ENCODE results near the gene ABHD1.
"Not testable (repeated sequence)": the region's sequence is repeated elsewhere in the genome, so short reads cannot be mapped to it uniquely, and the experiment has no call there.

ABHD1 gene

GRCh38 chr2:27117995-27118524 is 5.6 kb upstream of the ABHD1 start:
- peaks cover 40% of the 10 kb centered on the region for H3K27me3 Mint-ChIP-seq
- no peak for ATAC-seq
- peaks cover 15% of the 10 kb centered on the region for H3K4me1 Mint-ChIP-seq
- no peaks in the 10 kb centered on the region for H3K36me3 Mint-ChIP-seq
- H3K27ac Mint-ChIP-seq, result no peak overlapping the region
- H3K4me3 Mint-ChIP-seq, result peak overlapping the region; percentile 42
- H3K9me3 Mint-ChIP-seq, result no peaks in the 10 kb centered on the region

- H3K27me3 Mint-ChIP-seq, result peaks cover 40% of the 10 kb centered on the region
- H3K4me3 Mint-ChIP-seq, result peak within 1 kb of the TSS; percentile 70
- no peaks in the 10 kb centered on the region for H3K9me3 Mint-ChIP-seq
- no peaks in the 10 kb centered on the region for H3K36me3 Mint-ChIP-seq
- no peak within 1 kb of the TSS for H3K27ac Mint-ChIP-seq
- no peak for ATAC-seq
- peaks cover 20% of the 10 kb centered on the region for H3K4me1 Mint-ChIP-seq
Measured at GRCh38 chr2:27118525-27119329, 4.9 kb upstream of the ABHD1 start, which contains the start of gene CGREF1. Gene CGREF1 (minus strand): TSS chr2:27119128. CDS start chr2:27104366, 14,762 bp downstream.

GRCh38 chr2:27119330-27119670 is 4.3 kb upstream of the ABHD1 start:
- Mint-ChIP-seq H3K4me3 (peak overlapping the region; percentile 70), H3K27me3 (peaks cover 40% of the 10 kb centered on the region), H3K4me1 (peaks cover 25% of the 10 kb centered on the region)
- not testable (repeated sequence) for H3K36me3 Mint-ChIP-seq, H3K9me3 Mint-ChIP-seq, ATAC-seq, H3K27ac Mint-ChIP-seq

GRCh38 chr2:27121906-27122305 is 1.7 kb upstream of the ABHD1 start:
- H3K27ac Mint-ChIP-seq, result no peak overlapping the region
- H3K36me3 Mint-ChIP-seq, result no peaks in the 10 kb centered on the region
- no peak for ATAC-seq
- peaks cover 35% of the 10 kb centered on the region for H3K27me3 Mint-ChIP-seq
- H3K4me3 Mint-ChIP-seq, result no peak overlapping the region
- no peaks in the 10 kb centered on the region for H3K9me3 Mint-ChIP-seq
- H3K4me1 Mint-ChIP-seq, result peaks cover 25% of the 10 kb centered on the region

- no peaks in the 10 kb centered on the region for H3K9me3 Mint-ChIP-seq
- H3K4me1 Mint-ChIP-seq, result peaks cover 25% of the 10 kb centered on the region
- peak overlapping the region; percentile 74 for H3K27ac Mint-ChIP-seq
- ATAC-seq, result no peak
- H3K36me3 Mint-ChIP-seq, result no peaks in the 10 kb centered on the region
- H3K4me3 Mint-ChIP-seq, result peak overlapping the region; percentile 83
- peaks cover 28% of the 10 kb centered on the region for H3K27me3 Mint-ChIP-seq
Measured at GRCh38 chr2:27122791-27123190, 824 bp upstream of the ABHD1 start.

DNA sequence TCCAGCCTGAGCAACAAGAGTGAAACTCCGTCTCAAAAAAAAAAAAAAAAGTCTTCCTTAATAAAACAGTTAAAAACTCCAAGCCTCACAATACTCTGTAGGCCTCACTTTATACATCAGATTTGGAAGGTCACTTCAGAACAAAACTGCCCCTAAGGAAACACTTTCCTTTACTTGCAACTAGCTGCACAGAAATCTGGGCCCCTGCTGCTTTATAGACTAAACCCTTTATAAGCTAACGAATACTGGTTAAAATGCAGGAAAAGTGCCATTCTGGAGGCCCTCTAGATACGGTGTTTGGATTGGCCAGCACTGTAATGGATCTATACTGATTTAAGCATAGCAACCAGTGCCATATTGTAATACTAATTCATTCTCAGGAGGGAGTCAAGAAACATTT is 1.5 kb downstream of the ABHD1 start:
- ATAC-seq, result no peak
- H3K27me3 Mint-ChIP-seq, result peaks cover 5% of the 10 kb centered on the region
- no peaks in the 10 kb centered on the region for H3K9me3 Mint-ChIP-seq
- no peak overlapping the region for H3K27ac Mint-ChIP-seq
- peaks cover 21% of the 10 kb centered on the region for H3K4me1 Mint-ChIP-seq
- H3K4me3 Mint-ChIP-seq, result no peak overlapping the region
- H3K36me3 Mint-ChIP-seq, result peaks cover 9% of the 10 kb centered on the region

DNA sequence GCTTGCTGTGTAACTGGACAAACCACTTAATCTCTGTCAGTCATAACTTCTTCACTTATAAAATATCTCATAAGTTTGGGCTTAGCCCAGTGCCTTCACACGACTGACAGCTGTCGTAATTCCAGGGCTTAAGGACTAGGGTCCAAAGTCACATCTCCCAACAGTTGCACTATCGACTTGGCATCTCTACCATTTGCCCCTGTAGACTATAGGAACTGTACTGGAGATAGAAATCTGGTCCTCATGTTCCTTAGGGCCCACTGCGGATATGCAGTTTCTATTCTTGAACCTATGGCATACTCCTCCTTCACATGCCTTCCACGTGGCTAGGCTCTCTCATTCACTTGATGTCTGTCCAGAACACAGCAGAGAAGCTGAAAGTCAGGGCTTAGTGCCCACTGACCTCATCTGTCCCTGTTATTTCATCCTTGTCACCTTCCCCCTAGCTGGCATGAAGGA is 2.7 kb downstream of the ABHD1 start:
- no peaks in the 10 kb centered on the region for H3K27me3 Mint-ChIP-seq
- no peak overlapping the region for H3K27ac Mint-ChIP-seq
- H3K4me1 Mint-ChIP-seq, result peaks cover 21% of the 10 kb centered on the region
- peaks cover 21% of the 10 kb centered on the region for H3K36me3 Mint-ChIP-seq
- no peak for ATAC-seq
- no peaks in the 10 kb centered on the region for H3K9me3 Mint-ChIP-seq
- no peak overlapping the region for H3K4me3 Mint-ChIP-seq

- Mint-ChIP-seq H3K4me3 (no peak overlapping the region), H3K27ac (no peak overlapping the region), H3K27me3 (no peaks in the 10 kb centered on the region), H3K9me3 (no peaks in the 10 kb centered on the region), H3K4me1 (peaks cover 23% of the 10 kb centered on the region), H3K36me3 (peaks cover 35% of the 10 kb centered on the region)
- ATAC-seq, result no peak
Measured at GRCh38 chr2:27127883-27128667, 4.5 kb downstream of the ABHD1 start.

DNA sequence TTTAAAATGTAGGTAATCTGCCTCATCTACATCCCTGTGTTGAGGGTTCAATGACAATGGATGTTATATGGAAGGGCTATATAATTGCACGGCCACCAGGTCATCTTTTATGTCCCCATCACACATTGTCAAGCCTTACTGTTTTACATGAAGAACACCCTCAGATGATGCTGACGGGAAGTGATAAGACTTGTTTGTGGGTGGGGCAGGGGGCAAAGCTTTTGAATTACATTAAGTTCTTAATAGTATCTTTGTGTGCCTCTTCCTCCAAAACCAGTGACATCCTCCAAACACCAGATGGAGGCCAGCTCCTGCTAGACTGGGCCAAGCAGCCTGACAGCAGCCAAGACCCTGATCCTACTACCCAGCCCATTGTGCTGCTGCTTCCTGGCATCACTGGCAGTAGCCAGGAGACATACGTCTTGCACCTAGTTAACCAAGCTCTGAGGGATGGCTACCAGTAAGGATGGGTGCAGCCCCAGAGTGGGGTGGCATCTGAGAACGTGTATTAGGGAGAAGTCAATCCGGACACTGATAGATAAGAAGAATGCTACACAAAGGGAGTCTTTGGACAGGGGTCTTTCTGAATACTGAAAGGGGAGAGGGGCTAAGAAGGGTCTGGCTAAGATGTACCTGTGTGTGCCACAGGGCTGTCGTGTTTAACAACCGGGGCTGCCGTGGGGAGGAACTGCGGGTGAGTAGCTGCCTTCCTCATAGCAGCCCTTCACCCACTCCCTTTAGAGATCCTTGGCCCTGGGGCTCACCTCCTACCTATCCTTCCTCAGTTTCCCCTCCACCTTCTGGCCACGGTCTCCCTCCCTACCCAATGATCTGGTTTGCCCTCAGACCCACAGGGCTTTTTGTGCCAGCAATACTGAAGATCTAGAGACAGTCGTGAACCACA is 5.3 kb downstream of the ABHD1 start:
- Mint-ChIP-seq H3K27ac (no peak overlapping the region), H3K4me1 (peaks cover 23% of the 10 kb centered on the region), H3K9me3 (no peaks in the 10 kb centered on the region), H3K4me3 (no peak overlapping the region), H3K36me3 (peaks cover 39% of the 10 kb centered on the region), H3K27me3 (no peaks in the 10 kb centered on the region)
- ATAC-seq, result no peak

- Mint-ChIP-seq H3K36me3 (peaks cover 39% of the 10 kb centered on the region), H3K9me3 (no peaks in the 10 kb centered on the region), H3K27me3 (no peaks in the 10 kb centered on the region), H3K4me1 (peaks cover 20% of the 10 kb centered on the region), H3K4me3 (no peak overlapping the region), H3K27ac (no peak overlapping the region)
- ATAC-seq, result no peak
Measured at GRCh38 chr2:27130396-27130795, 6.8 kb downstream of the ABHD1 start.

GRCh38 chr2:27131429-27131828 is 7.8 kb downstream of the ABHD1 start:
- H3K9me3 Mint-ChIP-seq, result no peaks in the 10 kb centered on the region
- peaks cover 20% of the 10 kb centered on the region for H3K4me1 Mint-ChIP-seq
- no peak overlapping the region for H3K27ac Mint-ChIP-seq
- ATAC-seq, result no peak
- H3K4me3 Mint-ChIP-seq, result no peak overlapping the region
- H3K36me3 Mint-ChIP-seq, result peaks cover 39% of the 10 kb centered on the region
- H3K27me3 Mint-ChIP-seq, result no peaks in the 10 kb centered on the region

- H3K9me3 Mint-ChIP-seq, result no peaks in the 10 kb centered on the region
Measured at GRCh38 chr2:27133195-27133875, 9.7 kb downstream of the ABHD1 start.

DNA sequence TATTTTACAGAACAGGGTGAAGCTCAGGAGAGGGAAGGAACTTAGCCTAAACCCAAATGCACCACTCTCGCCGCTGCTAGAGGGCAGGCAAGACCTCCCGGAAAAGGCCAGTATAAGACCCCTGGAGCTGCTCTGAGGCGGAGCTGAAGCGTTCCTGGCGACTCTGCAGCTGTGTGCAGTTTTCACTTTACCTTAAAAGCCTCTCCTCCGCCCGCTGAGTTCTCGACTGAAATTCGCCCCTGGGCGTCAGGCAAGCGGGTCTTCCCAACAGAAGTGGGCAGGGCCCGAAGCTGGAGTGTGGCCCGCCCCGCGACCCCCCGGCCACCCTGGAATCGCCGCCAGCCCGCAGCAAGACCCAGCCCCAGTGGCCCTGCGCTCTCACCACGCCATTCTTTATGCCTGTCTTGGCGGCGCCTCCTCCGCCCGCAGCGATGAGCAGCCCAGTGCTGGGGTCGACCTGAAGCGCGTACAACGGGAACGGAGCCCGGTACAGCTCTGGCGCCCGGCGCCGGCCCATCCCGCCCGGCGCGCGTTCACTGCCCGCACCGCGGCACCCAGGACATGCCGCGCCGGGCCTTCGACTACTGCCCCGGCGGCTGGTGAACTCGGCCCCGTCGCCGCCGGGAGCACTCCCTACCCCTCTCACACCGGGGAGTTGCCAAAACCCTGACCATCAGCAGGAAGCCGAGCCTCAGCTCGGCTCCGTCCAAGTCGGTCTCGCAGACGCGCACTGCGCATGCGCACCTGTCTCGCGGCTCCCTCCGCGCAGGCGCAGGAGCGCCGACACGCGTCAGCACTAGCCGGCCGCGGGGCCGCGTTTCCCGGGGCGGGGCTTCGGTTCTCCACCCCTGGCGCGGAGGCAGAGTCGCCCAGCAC is 10.5 kb downstream of the ABHD1 start, which contains the start of gene PREB:
TSS of gene PREB (minus strand) at position 732 of the 876 bp plus-strand sequence. CDS start at position 517, 215 bp downstream.
- peak; percentile 96 for ATAC-seq
- peak within 1 kb of the TSS; percentile 89 for H3K4me3 Mint-ChIP-seq

More at GRCh38 chr2:27133195-27133875, 9.7 kb downstream of the ABHD1 start:
- no peak for ATAC-seq
- H3K4me3 Mint-ChIP-seq, result peak overlapping the region; percentile 89
- peaks cover 39% of the 10 kb centered on the region for H3K36me3 Mint-ChIP-seq
- peak overlapping the region; percentile 87 for H3K27ac Mint-ChIP-seq
- no peaks in the 10 kb centered on the region for H3K27me3 Mint-ChIP-seq
- peaks cover 20% of the 10 kb centered on the region for H3K4me1 Mint-ChIP-seq

More for the DNA sequence above, 10.5 kb downstream of the ABHD1 start, which contains the start of gene PREB:
- Mint-ChIP-seq H3K36me3 (peaks cover 38% of the 10 kb centered on the region), H3K9me3 (no peaks in the 10 kb centered on the region), H3K27ac (peak within 1 kb of the TSS; percentile 87), H3K27me3 (no peaks in the 10 kb centered on the region), H3K4me1 (peaks cover 18% of the 10 kb centered on the region)
